Measurements from ENCODE around the gene PRKG1. TPM values are rescaled to one million over a fixed set of nuclear protein-coding genes. Genes with fewer than 3 reads are reported as not detected.

PRKG1 gene
- total RNA-seq, 1 donor: 19.5 TPM

- no peak for TF ChIP-seq CTCF (IDR thresholded peaks at IDR 0.05; ENCODE audit: extremely low read depth, low read depth, low read length)
- Histone ChIP-seq H3K27ac (ENCODE audit: low read depth, low read length) (no peak overlapping the region), H4K20me1 (ENCODE audit: insufficient read depth, low read length) (no peaks in the 10 kb centered on the region), H3K4me1 (ENCODE audit: insufficient read depth, low read length) (no peaks in the 10 kb centered on the region), H3K4me3 (ENCODE audit: insufficient read depth, low read length) (no peak overlapping the region), H3K4me2 (ENCODE audit: insufficient read depth, low read length) (no peak overlapping the region), H3K27me3 (ENCODE audit: insufficient read depth, low read length) (no peaks in the 10 kb centered on the region), H3K36me3 (ENCODE audit: insufficient read depth, low read length) (no peaks in the 10 kb centered on the region), H3K79me2 (ENCODE audit: insufficient read depth, low read length) (no peaks in the 10 kb centered on the region), H3K9me3 (ENCODE audit: low read depth, low read length) (no peaks in the 10 kb centered on the region), H2AFZ (ENCODE audit: low read length) (no peak overlapping the region)
- no peak for DNase-seq (ENCODE audit: insufficient read length, low spot score, missing footprints)
Measured at GRCh38 chr10:51472154-51472553, 397.9 kb downstream of the PRKG1 start.

GRCh38 chr10:51479711-51480110 lies 405.4 kb downstream of the PRKG1 start:
- H3K4me1 ChIP-seq (ENCODE audit: insufficient read depth, low read length): no peaks in the 10 kb centered on the region
- H3K79me2 ChIP-seq (ENCODE audit: insufficient read depth, low read length): no peaks in the 10 kb centered on the region
- no peak overlapping the region for H3K4me2 ChIP-seq (ENCODE audit: insufficient read depth, low read length)
- DNase-seq (ENCODE audit: insufficient read length, low spot score, missing footprints): no peak
- no peak overlapping the region for H3K4me3 ChIP-seq (ENCODE audit: insufficient read depth, low read length)
- H2AFZ ChIP-seq (ENCODE audit: low read length): no peak overlapping the region
- no peaks in the 10 kb centered on the region for H4K20me1 ChIP-seq (ENCODE audit: insufficient read depth, low read length)
- no peaks in the 10 kb centered on the region for H3K36me3 ChIP-seq (ENCODE audit: insufficient read depth, low read length)
- no peaks in the 10 kb centered on the region for H3K27me3 ChIP-seq (ENCODE audit: insufficient read depth, low read length)
- H3K27ac ChIP-seq (ENCODE audit: low read depth, low read length): no peak overlapping the region
- no peaks in the 10 kb centered on the region for H3K9me3 ChIP-seq (ENCODE audit: low read depth, low read length)
- TF ChIP-seq CTCF (IDR thresholded peaks at IDR 0.05; ENCODE audit: extremely low read depth, low read depth, low read length): no peak

- Histone ChIP-seq H3K36me3 (ENCODE audit: insufficient read depth, low read length) (no peaks in the 10 kb centered on the region), H3K79me2 (ENCODE audit: insufficient read depth, low read length) (no peaks in the 10 kb centered on the region), H3K27me3 (ENCODE audit: insufficient read depth, low read length) (no peaks in the 10 kb centered on the region), H2AFZ (ENCODE audit: low read length) (no peak overlapping the region), H3K4me3 (ENCODE audit: insufficient read depth, low read length) (no peak overlapping the region), H4K20me1 (ENCODE audit: insufficient read depth, low read length) (no peaks in the 10 kb centered on the region), H3K4me1 (ENCODE audit: insufficient read depth, low read length) (no peaks in the 10 kb centered on the region), H3K27ac (ENCODE audit: low read depth, low read length) (no peak overlapping the region), H3K4me2 (ENCODE audit: insufficient read depth, low read length) (no peak overlapping the region), H3K9me3 (ENCODE audit: low read depth, low read length) (no peaks in the 10 kb centered on the region)
- DNase-seq (ENCODE audit: insufficient read length, low spot score, missing footprints): no peak
- no peak for TF ChIP-seq CTCF (IDR thresholded peaks at IDR 0.05; ENCODE audit: extremely low read depth, low read depth, low read length)
Measured at GRCh38 chr10:51485668-51486067, 411.4 kb downstream of the PRKG1 start.

GRCh38 chr10:51487576-51487975 lies 413.3 kb downstream of the PRKG1 start:
- H4K20me1 ChIP-seq (ENCODE audit: insufficient read depth, low read length): no peaks in the 10 kb centered on the region
- no peak for DNase-seq (ENCODE audit: insufficient read length, low spot score, missing footprints)
- H3K4me3 ChIP-seq (ENCODE audit: insufficient read depth, low read length): no peak overlapping the region
- H3K27ac ChIP-seq (ENCODE audit: low read depth, low read length): no peak overlapping the region
- no peak overlapping the region for H3K4me2 ChIP-seq (ENCODE audit: insufficient read depth, low read length)
- H3K79me2 ChIP-seq (ENCODE audit: insufficient read depth, low read length): no peaks in the 10 kb centered on the region
- H3K27me3 ChIP-seq (ENCODE audit: insufficient read depth, low read length): no peaks in the 10 kb centered on the region
- no peaks in the 10 kb centered on the region for H3K36me3 ChIP-seq (ENCODE audit: insufficient read depth, low read length)
- TF ChIP-seq CTCF (IDR thresholded peaks at IDR 0.05; ENCODE audit: extremely low read depth, low read depth, low read length): no peak
- H3K4me1 ChIP-seq (ENCODE audit: insufficient read depth, low read length): no peaks in the 10 kb centered on the region
- H3K9me3 ChIP-seq (ENCODE audit: low read depth, low read length): no peaks in the 10 kb centered on the region
- H2AFZ ChIP-seq (ENCODE audit: low read length): no peak overlapping the region
